H9 (cell line): ENCODE measurements around the gene SLC35F5. TPM values are rescaled to one million over a fixed set of nuclear protein-coding genes. Genes with fewer than 3 reads are reported as not detected.

Experiments
- DNase-seq: peaks from one replicate; pipeline ENCODE4 v3.0.0-alpha.2; 2017
- H2AFZ ChIP-seq: one replicate; pipeline ENCODE4 v1.6.1; 2013; ENCODE audit warnings: mild to moderate bottlenecking, low read length, control low read depth, moderate library complexity
- H2AK5ac ChIP-seq: 2 replicates; pipeline ENCODE4 v1.6.1; 2013; ENCODE audit warnings: low read length, control low read depth, mixed read lengths; ENCODE audit not compliant: insufficient read length
- H2BK120ac ChIP-seq: one replicate; pipeline ENCODE4 v1.6.1; 2013; ENCODE audit warnings: low read depth, mild to moderate bottlenecking, low read length, control low read depth, inconsistent platforms; ENCODE audit not compliant: poor library complexity, severe bottlenecking
- H2BK12ac ChIP-seq: 2 replicates; pipeline ENCODE4 v1.6.1; 2013; ENCODE audit warnings: low read length, control low read depth, mixed read lengths, low read depth; ENCODE audit not compliant: insufficient read length
- H2BK15ac ChIP-seq: 2 replicates; pipeline ENCODE4 v1.6.1; 2013; ENCODE audit warnings: low read depth, low read length, control low read depth
- H2BK20ac ChIP-seq: one replicate; pipeline ENCODE4 v1.6.1; 2013; ENCODE audit warnings: low read depth, mild to moderate bottlenecking, low read length, control low read depth, inconsistent platforms; ENCODE audit not compliant: poor library complexity, severe bottlenecking
- H2BK5ac ChIP-seq: 2 replicates; pipeline ENCODE4 v1.6.1; 2013; ENCODE audit warnings: low read length, control low read depth, mixed read lengths; ENCODE audit not compliant: insufficient read length
- H3K14ac ChIP-seq: 2 replicates; pipeline ENCODE4 v1.6.1; 2013; ENCODE audit warnings: low read length, control low read depth; ENCODE audit not compliant: insufficient read depth
- H3K18ac ChIP-seq: 2 replicates; pipeline ENCODE4 v1.6.1; 2013; ENCODE audit warnings: low read depth, mild to moderate bottlenecking, mixed read lengths, low read length, control low read depth; ENCODE audit not compliant: insufficient read length
- H3K23ac ChIP-seq: 2 replicates; pipeline ENCODE4 v1.6.1; 2013; ENCODE audit warnings: low read length, control low read depth, mixed read lengths, low read depth; ENCODE audit not compliant: insufficient read length
- H3K23me2 ChIP-seq: 2 replicates; pipeline ENCODE4 v1.6.1; 2013; ENCODE audit warnings: low read depth, mild to moderate bottlenecking, mixed read lengths, low read length, control low read depth; ENCODE audit not compliant: insufficient read length, poor library complexity, severe bottlenecking
- H3K27ac ChIP-seq: 2 replicates; pipeline ENCODE4 v1.5.1; 2013; ENCODE audit warnings: low read length, control low read depth, mixed read lengths, low read depth; ENCODE audit not compliant: insufficient read length
- H3K27me3 ChIP-seq: 2 replicates; pipeline ENCODE4 v1.6.1; 2013; ENCODE audit warnings: low read length, control low read depth, inconsistent platforms; ENCODE audit not compliant: insufficient read depth
- H3K4ac ChIP-seq: 2 replicates; pipeline ENCODE4 v1.6.1; 2013; ENCODE audit warnings: low read depth, mild to moderate bottlenecking, control low read depth, inconsistent platforms, low read length, moderate library complexity
- H3K4me1 ChIP-seq: 2 replicates; pipeline ENCODE4 v1.6.1; 2013; ENCODE audit warnings: low read length, control low read depth, inconsistent platforms; ENCODE audit not compliant: insufficient read depth
- H3K4me2 ChIP-seq: 2 replicates; pipeline ENCODE4 v1.6.1; 2013; ENCODE audit warnings: low read length, control low read depth, mixed read lengths; ENCODE audit not compliant: insufficient read length, insufficient read depth
- H3K56ac ChIP-seq: 2 replicates; pipeline ENCODE4 v1.6.1; 2013; ENCODE audit warnings: low read depth, mild to moderate bottlenecking, mixed read lengths, low read length, control low read depth; ENCODE audit not compliant: insufficient read length
- H3K79me1 ChIP-seq: 2 replicates; pipeline ENCODE4 v1.6.1; 2013; ENCODE audit warnings: low read depth, mild to moderate bottlenecking, moderate library complexity, low read length, control low read depth, inconsistent platforms; ENCODE audit not compliant: insufficient read depth, poor library complexity, severe bottlenecking
- H3K79me2 ChIP-seq: 2 replicates; pipeline ENCODE4 v1.6.1; 2013; ENCODE audit warnings: low read length, control low read depth, inconsistent platforms; ENCODE audit not compliant: insufficient read depth
- H3K9ac ChIP-seq: 2 replicates; pipeline ENCODE4 v1.6.1; 2013; ENCODE audit warnings: low read length, control low read depth, mixed read lengths; ENCODE audit not compliant: insufficient read length; ENCODE audit errors: extremely low read depth
- H3K9me3 ChIP-seq: one replicate; pipeline ENCODE4 v1.6.1; 2013; ENCODE audit warnings: low read depth, low read length, inconsistent platforms; ENCODE audit not compliant: control insufficient read depth
- H3T11ph ChIP-seq: one replicate; pipeline ENCODE4 v1.6.1; 2013; ENCODE audit warnings: mild to moderate bottlenecking, low read length, control low read depth, inconsistent platforms
- H4K20me1 ChIP-seq: one replicate; pipeline ENCODE4 v1.6.1; 2013; ENCODE audit not compliant: control insufficient read depth, insufficient read length, insufficient read depth
- H4K5ac ChIP-seq: 2 replicates; pipeline ENCODE4 v1.6.1; 2013; ENCODE audit warnings: low read depth, mild to moderate bottlenecking, mixed read lengths, low read length, control low read depth; ENCODE audit not compliant: insufficient read length
- H4K8ac ChIP-seq: replicated peaks from 2 replicates; pipeline ENCODE4 v1.6.1; 2013; ENCODE audit warnings: low read length, control low read depth, mixed read lengths, low read depth; ENCODE audit not compliant: insufficient read length
- H4K91ac ChIP-seq: 2 replicates; pipeline ENCODE4 v1.6.1; 2013; ENCODE audit warnings: low read depth, mild to moderate bottlenecking, moderate library complexity, mixed read lengths, low read length, control low read depth; ENCODE audit not compliant: insufficient read length
- H3K27ac Mint-ChIP-seq, 3 experiments: 2 replicates in 2 of 3; 3 replicates in 1 of 3; pipeline ENCODE4 v1.8.0; 2020 to 2021; ENCODE audit warnings: mixed read lengths in 3 of 3, mild to moderate bottlenecking in 1 of 3, moderate library complexity in 1 of 3
- H3K27me3 Mint-ChIP-seq: 2 replicates; pipeline ENCODE4 v1.8.0; 2021; ENCODE audit warnings: low read depth, mild to moderate bottlenecking, moderate library complexity, mixed read lengths
- H3K36me3 Mint-ChIP-seq, 3 experiments: 2 replicates in 2 of 3; 3 replicates in 1 of 3; pipeline ENCODE4 v1.8.0; 2020 to 2021; ENCODE audit warnings: low read depth in 3 of 3, mixed read lengths in 3 of 3; ENCODE audit not compliant: insufficient read depth in 1 of 3
- H3K4me1 Mint-ChIP-seq, 2 experiments: 2 replicates each; pipeline ENCODE4 v1.8.0; 2020; ENCODE audit warnings: mixed read lengths in 2 of 2
- H3K4me3 Mint-ChIP-seq, 2 experiments: 2 replicates in 1 of 2; 3 replicates in 1 of 2; pipeline ENCODE4 v1.8.0; 2020 to 2021; ENCODE audit warnings: mild to moderate bottlenecking in 2 of 2, mixed read lengths in 2 of 2, moderate library complexity in 1 of 2
- H3K9me3 Mint-ChIP-seq, 2 experiments: 2 replicates in 1 of 2; 3 replicates in 1 of 2; pipeline ENCODE4 v1.8.0; 2020; ENCODE audit warnings: mild to moderate bottlenecking in 2 of 2, mixed read lengths in 2 of 2, moderate library complexity in 1 of 2
- CTCF ChIP-seq: fragments of 200-600 bp; sonication (generic); conservative IDR thresholded peaks from 3 replicates; pipeline ENCODE4 v1.8.0; 2021; ENCODE audit warnings: antibody characterized with exemption, mild to moderate bottlenecking
- WGBS: extraction: QIAGEN DNeasy Blood & Tissue Kit; methylation state at CpG from one replicate; pipeline ENCODE4 v1.1.7; 2013; ENCODE audit warnings: missing lambda C conversion rate, low lambda C conversion rate, mixed read lengths; ENCODE audit not compliant: insufficient read length; ENCODE audit errors: extremely low coverage; 5-methylcytosine and 5-hydroxymethylcytosine counted together
- total RNA-seq: library from RNA; stranded (reverse); gene quantifications from 2 replicates; pipeline ENCODE4 v1.2.1, GENCODE V29; 2021

SLC35F5 gene
- total RNA-seq, 1 experiment from 2014 or later: 31.3 TPM

- H2BK12ac ChIP-seq: no peak overlapping the region
- no CpG with 5 or more reads among the region's 1 CpG for WGBS
- no peaks in the 10 kb centered on the region for H3K27me3 Mint-ChIP-seq
Measured at GRCh38 chr2:113711851-113712250, 44.6 kb downstream of the SLC35F5 start.

More at GRCh38 chr2:113711851-113712250, 44.6 kb downstream of the SLC35F5 start:
- no peak overlapping the region for H2BK20ac ChIP-seq
- no peak overlapping the region for H3K18ac ChIP-seq
- H3K4ac ChIP-seq: no peak overlapping the region
- peaks cover 6 to 26% (median 15%) of the 10 kb centered on the region in 3 experiments for H3K36me3 Mint-ChIP-seq
- H2BK5ac ChIP-seq: no peak overlapping the region
- no peak for DNase-seq
- H3K14ac ChIP-seq: no peak overlapping the region
- H3K9me3 ChIP-seq: no peaks in the 10 kb centered on the region
- TF ChIP-seq CTCF: no peak
- no peak overlapping the region for H4K91ac ChIP-seq
- H3K4me3 Mint-ChIP-seq: no peak overlapping the region
- H3K79me1 ChIP-seq: no peaks in the 10 kb centered on the region
- no peaks in the 10 kb centered on the region for H3K9me3 Mint-ChIP-seq
- H3K27ac ChIP-seq: no peak overlapping the region
- H3K9ac ChIP-seq: no peak overlapping the region
- no peaks in the 10 kb centered on the region for H3K4me1 ChIP-seq
- no peak overlapping the region for H3K4me2 ChIP-seq
- no peak overlapping the region for H4K5ac ChIP-seq
- H3K27ac Mint-ChIP-seq: no peak overlapping the region
- H3K4me1 Mint-ChIP-seq: peaks cover 18% of the 10 kb centered on the region in 2 experiments
- no peak overlapping the region for H2AK5ac ChIP-seq
- no peaks in the 10 kb centered on the region for H3K23me2 ChIP-seq
- H2AFZ ChIP-seq: no peak overlapping the region
- H2BK120ac ChIP-seq: no peak overlapping the region
- no peaks in the 10 kb centered on the region for H3K79me2 ChIP-seq
- H2BK15ac ChIP-seq: no peak overlapping the region
- H3K23ac ChIP-seq: no peak overlapping the region
- no peaks in the 10 kb centered on the region for H3K27me3 ChIP-seq
- no peak overlapping the region for H3K56ac ChIP-seq
- H4K8ac ChIP-seq: no peak overlapping the region
- H3T11ph ChIP-seq: no peak overlapping the region
- no peaks in the 10 kb centered on the region for H4K20me1 ChIP-seq
